Heart left ventricle (tissue), 13 donors: ENCODE results near the gene FLRT1.

Experiments
- POLR2A ChIP-seq, 2 donors: fragments of 450-650 bp; IDR thresholded peaks; one replicate each; pipeline ENCODE4 v1.6.1; 2017; ENCODE audit warnings: antibody characterized with exemption in 2 of 2, mild to moderate bottlenecking in 2 of 2, moderate library complexity in 2 of 2
- TF ChIP-seq, protein P1 (sequence below), 12 donors: fragments of 200-600 bp; sonication (generic) in 4 of 12; IDR thresholded peaks; one replicate each; pipeline versions ENCODE4 v1.5.0 to v1.8.0; 2018 to 2022; ENCODE audit warnings: antibody characterized with exemption in 12 of 12, mild to moderate bottlenecking in 5 of 12
- donor health status: ischemic (EF 13 %, LVEDD 7.1; RV severe dilation, severe dysfunction).
- donor health status: DM: no; HTN: yes; CAD: no.
- donor health status: DM: no; HTN: no; CAD: no.
- donor health status: ischemic (EF 25% LVEDD 6.9; RV normal size, moderate dysfunction).
- donor health status: ischemic (EF 25% LVEDD 5.7; RV mildly dilated, moderate dysfunction).
- donor health status: ischemic (EF 35%, LVEDD 5.7; RV mildly dilated, moderate dysfunction).
- donor health status: nonischemic (EF 11% LVEDD 7.7; RV severe dilation, severe dysfunction).
- donor health status: DM: yes; HTN: yes; CAD: no.
- donor health status: PGD.
- donor health status: ischemic (EF 29% LVEDD 5.4; RV normal size, mild dysfunction).
- donor health status: nonischemic (EF 23%, LVEDD 6.1; RV moderate dilation, normal function).

GRCh38 chr11:64084146-64084950 lies 48.6 kb downstream of the FLRT1 start:
- TF ChIP-seq, protein P1, sequence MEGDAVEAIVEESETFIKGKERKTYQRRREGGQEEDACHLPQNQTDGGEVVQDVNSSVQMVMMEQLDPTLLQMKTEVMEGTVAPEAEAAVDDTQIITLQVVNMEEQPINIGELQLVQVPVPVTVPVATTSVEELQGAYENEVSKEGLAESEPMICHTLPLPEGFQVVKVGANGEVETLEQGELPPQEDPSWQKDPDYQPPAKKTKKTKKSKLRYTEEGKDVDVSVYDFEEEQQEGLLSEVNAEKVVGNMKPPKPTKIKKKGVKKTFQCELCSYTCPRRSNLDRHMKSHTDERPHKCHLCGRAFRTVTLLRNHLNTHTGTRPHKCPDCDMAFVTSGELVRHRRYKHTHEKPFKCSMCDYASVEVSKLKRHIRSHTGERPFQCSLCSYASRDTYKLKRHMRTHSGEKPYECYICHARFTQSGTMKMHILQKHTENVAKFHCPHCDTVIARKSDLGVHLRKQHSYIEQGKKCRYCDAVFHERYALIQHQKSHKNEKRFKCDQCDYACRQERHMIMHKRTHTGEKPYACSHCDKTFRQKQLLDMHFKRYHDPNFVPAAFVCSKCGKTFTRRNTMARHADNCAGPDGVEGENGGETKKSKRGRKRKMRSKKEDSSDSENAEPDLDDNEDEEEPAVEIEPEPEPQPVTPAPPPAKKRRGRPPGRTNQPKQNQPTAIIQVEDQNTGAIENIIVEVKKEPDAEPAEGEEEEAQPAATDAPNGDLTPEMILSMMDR (IDR thresholded peaks at IDR 0.05), result no peak
- TF ChIP-seq POLR2A (IDR thresholded peaks at IDR 0.05), result no peak
